Endothelial cell of umbilical vein (primary cell): ENCODE measurements around the gene ATP13A2. TPM values are rescaled to one million over a fixed set of nuclear protein-coding genes. Genes with fewer than 3 reads are reported as not detected.

Experiments used
- BruUV-seq: library from RNA; stranded (reverse); fragments of 400-500 nt; replicated peaks from 2 replicates; lab custom pipeline; 2021; lab: Mats Ljungman, UMichigan
- CTCF ChIA-PET: fragments of 300-600, 350-600 bp; sonication (Branson Sonifier 250); formaldehyde crosslinking; loops from one replicate; lab custom pipeline; 2021; ENCODE audit warnings: antibody characterized with exemption, inconsistent platforms; lab: Charles Lee
- POLR2A ChIA-PET: fragments of 300-600, 350-600 bp; sonication (Branson Sonifier 250); formaldehyde crosslinking; loops from one replicate; lab custom pipeline; 2021; ENCODE audit warnings: antibody characterized with exemption, inconsistent platforms; lab: Charles Lee
- DNase-seq: peaks from one replicate; pipeline ENCODE4 v3.0.0-alpha.2; 2011; ENCODE audit warnings: low read depth, low spot score
- FAIRE-seq: peaks from 2 replicates; lab custom pipeline; 2011; peaks lifted over from hg19 to GRCh38; lab: Jason Lieb, UNC
- H2AFZ ChIP-seq: 2 replicates; pipeline ENCODE4 v1.6.0; 2012; ENCODE audit warnings: low read depth, low read length, control low read depth, inconsistent platforms
- H3K27ac ChIP-seq: 2 replicates; pipeline ENCODE4 v1.5.1; 2011; ENCODE audit warnings: low read depth, mild to moderate bottlenecking, control low read depth, low read length, moderate library complexity; ENCODE audit not compliant: insufficient read depth
- H3K27me3 ChIP-seq, 2 experiments: 2 replicates each; pipeline versions ENCODE4 v1.6.0 to v1.6.1; 2011; ENCODE audit warnings: low read length in 2 of 2, mixed read lengths in 1 of 2; ENCODE audit not compliant: control insufficient read depth in 2 of 2, insufficient read depth in 2 of 2
- H3K36me3 ChIP-seq, 2 experiments: 2 replicates in 1 of 2; 3 replicates in 1 of 2; pipeline ENCODE4 v1.5.1; 2011; ENCODE audit warnings: low read length in 2 of 2, mild to moderate bottlenecking in 1 of 2, moderate library complexity in 1 of 2; ENCODE audit not compliant: control insufficient read depth in 2 of 2, insufficient read depth in 2 of 2; ENCODE audit errors: extremely low read depth in 1 of 2
- H3K4me1 ChIP-seq: 3 replicates; pipeline ENCODE4 v1.5.1; 2011; ENCODE audit warnings: mild to moderate bottlenecking, low read length; ENCODE audit not compliant: control insufficient read depth, insufficient read depth; ENCODE audit errors: extremely low read depth
- H3K4me2 ChIP-seq: 2 replicates; pipeline ENCODE4 v1.6.1; 2011; ENCODE audit warnings: low read length, control low read depth, mixed read lengths; ENCODE audit not compliant: insufficient read depth
- H3K4me3 ChIP-seq, 3 experiments: fragments of 200-600 bp in 1 of 3; sonication (generic), shearing (Covaris generic) in 1 of 3; replicated peaks in 1 of 3; 2 replicates each; pipeline ENCODE4 v1.5.1; 2011 to 2016; ENCODE audit warnings: control low read depth in 3 of 3, low read length in 3 of 3, mild to moderate bottlenecking in 2 of 3, inconsistent platforms in 1 of 3, low read depth in 1 of 3, moderate library complexity in 1 of 3; ENCODE audit not compliant: insufficient read depth in 1 of 3
- H3K79me2 ChIP-seq: 2 replicates; pipeline ENCODE4 v1.6.0; 2012; ENCODE audit warnings: low read length, inconsistent platforms; ENCODE audit not compliant: control insufficient read depth, insufficient read depth
- H3K9ac ChIP-seq: replicated peaks from 2 replicates; pipeline ENCODE3; 2011; ENCODE audit warnings: low read length, control low read depth; ENCODE audit not compliant: insufficient read depth; ENCODE audit errors: extremely low read depth
- H3K9me1 ChIP-seq: replicated peaks from 3 replicates; pipeline ENCODE4 v1.6.0; 2011; ENCODE audit warnings: mild to moderate bottlenecking, low read length; ENCODE audit not compliant: control insufficient read depth, insufficient read depth; ENCODE audit errors: extremely low read depth
- H3K9me3 ChIP-seq: replicated peaks from 2 replicates; pipeline ENCODE4 v1.5.1; 2012; ENCODE audit warnings: low read length, inconsistent platforms; ENCODE audit not compliant: control insufficient read depth, insufficient read depth
- H4K20me1 ChIP-seq: replicated peaks from 2 replicates; pipeline ENCODE3; 2011; ENCODE audit warnings: mild to moderate bottlenecking, low read length; ENCODE audit not compliant: control insufficient read depth, insufficient read depth; ENCODE audit errors: extremely low read depth
- GATA2 ChIP-seq: IDR thresholded peaks from 2 replicates; pipeline ENCODE4 v1.7.0; 2011; ENCODE audit warnings: low read depth, mild to moderate bottlenecking, moderate library complexity, mixed read lengths, low read length; ENCODE audit not compliant: insufficient read length, insufficient read depth
- JUN ChIP-seq: IDR thresholded peaks from 2 replicates; pipeline ENCODE4 v1.6.1; 2011; ENCODE audit warnings: borderline replicate concordance, low read depth; ENCODE audit not compliant: insufficient read length, insufficient read depth
- MYC ChIP-seq: IDR thresholded peaks from one replicate; pipeline ENCODE4 v1.6.1; 2011; ENCODE audit warnings: mild to moderate bottlenecking, low read depth, low read length
- POLR2A ChIP-seq: IDR thresholded peaks from 2 replicates; pipeline ENCODE4 v1.6.1; 2012; ENCODE audit warnings: low read depth, mild to moderate bottlenecking, control low read depth, low read length
- POLR2AphosphoS5 ChIP-seq: IDR thresholded peaks from 2 replicates; pipeline ENCODE4 v1.6.1; 2012; ENCODE audit warnings: low read depth, mild to moderate bottlenecking, control low read depth, low read length, moderate library complexity; ENCODE audit not compliant: insufficient read depth
- dilution Hi-C: fragments of 300-500 bp; cut with MboI; formaldehyde crosslinking; loops from one replicate; pipeline ENCODE4 v1.15.0; 2019; ENCODE audit warnings: low sequenced_read_pairs; ENCODE audit not compliant: extremely low pct_ligation_motif_present
- intact Hi-C: fragments of 100-400 bp; cut with micrococcal nuclease; formaldehyde crosslinking; loops from one replicate; pipeline ENCODE4 v1.10.0; 2022
- polyA plus RNA-seq, 4 experiments: library from polyadenylated mRNA; depleted of rRNA in 3 of 4; stranded (reverse) in 3 of 4; unstranded in 1 of 4; fragments of >200 nt; gene quantifications; 2 replicates each; pipeline versions ENCODE4 v1.2.1 to v1.2.3, GENCODE V29; 2011 to 2012; ENCODE audit warnings: missing spikeins in 1 of 4
- total RNA-seq: library from RNA; stranded (reverse); gene quantifications from 2 replicates; pipeline ENCODE4 v1.2.3, GENCODE V29; 2021

The ATP13A2 gene
- total and polyA plus RNA-seq, 2 donors (not counting 3 experiments of a cell fraction or from before 2014, with no cell fraction given): 44.9 to 60.6 TPM

- no peak overlapping the region for H3K4me2 ChIP-seq
Observed at GRCh38 chr1:16967962-16968361, 43.8 kb downstream of the ATP13A2 start.

GRCh38 chr1:16967095-16967575, 44.6 kb downstream of the ATP13A2 start:
- Histone ChIP-seq H3K9me3 (no peaks in the 10 kb centered on the region), H3K27ac (peak overlapping the region; percentile 57), H4K20me1 (no peaks in the 10 kb centered on the region), H2AFZ (no peak overlapping the region), H3K4me1 (peaks cover 11% of the 10 kb centered on the region), H3K36me3 (peaks cover 0 to 8% of the 10 kb centered on the region in 2 experiments), H3K27me3 (no peaks in the 10 kb centered on the region), H3K9ac (peak overlapping the region; percentile 47), H3K79me2 (no peaks in the 10 kb centered on the region), H3K4me2 (no peak overlapping the region), H3K9me1 (no peaks in the 10 kb centered on the region), H3K4me3 (no peak overlapping the region)
- ChIA-PET POLR2A (interaction anchor here (0.5 to 1.8 kb wide), 3 partner anchors 9 to 81 kb away, joined by 3 to 8 read pairs (median 3); no protein-coding TSS in a partner anchor), CTCF (interaction anchor here (0.8 to 3.1 kb wide), 8 partner anchors 13 to 79 kb away, joined by 3 to 25 read pairs (median 4); partner anchors contain the start of gene MFAP2)
- BruUV-seq: no TSS peak
- peak; percentile 89 for DNase-seq
- dilution Hi-C loops: no loop called here
- TF ChIP-seq JUN (no peak), POLR2AphosphoS5 (peak; percentile 60)
- intact Hi-C loops: loop anchor here (1.0 kb wide), 1 partner anchor 17 kb away; no protein-coding TSS in a partner anchor
- FAIRE-seq: peak; percentile 49

More at GRCh38 chr1:16967962-16968361, 43.8 kb downstream of the ATP13A2 start:
- FAIRE-seq (no peak), DNase-seq (no peak)
- no TSS peak for BruUV-seq
- TF ChIP-seq MYC: no peak
- no peak for TF ChIP-seq POLR2AphosphoS5
- no peak for TF ChIP-seq GATA2
- TF ChIP-seq POLR2A: no peak
- peaks cover 11% of the 10 kb centered on the region for H3K4me1 ChIP-seq
- H3K27ac ChIP-seq: peak overlapping the region; percentile 57
- dilution Hi-C loops: no loop called here
- no peak overlapping the region for H2AFZ ChIP-seq
- H3K9me3 ChIP-seq: no peaks in the 10 kb centered on the region
- H4K20me1 ChIP-seq: no peaks in the 10 kb centered on the region
- intact Hi-C loops: loop anchor here (1.0 kb wide), 1 partner anchor 16 kb away; no protein-coding TSS in a partner anchor
- CTCF ChIA-PET: interaction anchor here (1.2 to 3.1 kb wide), 2 partner anchors 12 to 19 kb away, joined by 4 to 25 read pairs; partner anchors contain the start of gene MFAP2
- H3K27me3 ChIP-seq: no peaks in the 10 kb centered on the region
- no peaks in the 10 kb centered on the region for H3K9me1 ChIP-seq
- H3K4me3 ChIP-seq: no peak overlapping the region
- POLR2A ChIA-PET: interaction anchor here (0.5 to 1.8 kb wide), 3 partner anchors 8 to 80 kb away, joined by 3 to 8 read pairs (median 3); no protein-coding TSS in a partner anchor
- H3K79me2 ChIP-seq: no peaks in the 10 kb centered on the region
- H3K9ac ChIP-seq: peak overlapping the region; percentile 47
- H3K36me3 ChIP-seq: peaks cover 0 to 8% of the 10 kb centered on the region in 2 experiments
